GM12892 (cell line): Measurements from ENCODE around the gene CHST8.

Source experiments
- POLR2A ChIP-seq: IDR thresholded peaks from 2 replicates; pipeline ENCODE4 v1.6.1; 2011; ENCODE audit warnings: low read depth, low read length, control low read depth
- POLR2AphosphoS5 ChIP-seq: IDR thresholded peaks from 2 replicates; pipeline ENCODE4 v1.6.1; 2011; ENCODE audit warnings: low read depth, low read length, control low read depth
- TAF1 ChIP-seq: IDR thresholded peaks from 2 replicates; pipeline ENCODE4 v1.6.1; 2011; ENCODE audit warnings: low read depth, mild to moderate bottlenecking, control low read depth, low read length, borderline replicate concordance

DNA sequence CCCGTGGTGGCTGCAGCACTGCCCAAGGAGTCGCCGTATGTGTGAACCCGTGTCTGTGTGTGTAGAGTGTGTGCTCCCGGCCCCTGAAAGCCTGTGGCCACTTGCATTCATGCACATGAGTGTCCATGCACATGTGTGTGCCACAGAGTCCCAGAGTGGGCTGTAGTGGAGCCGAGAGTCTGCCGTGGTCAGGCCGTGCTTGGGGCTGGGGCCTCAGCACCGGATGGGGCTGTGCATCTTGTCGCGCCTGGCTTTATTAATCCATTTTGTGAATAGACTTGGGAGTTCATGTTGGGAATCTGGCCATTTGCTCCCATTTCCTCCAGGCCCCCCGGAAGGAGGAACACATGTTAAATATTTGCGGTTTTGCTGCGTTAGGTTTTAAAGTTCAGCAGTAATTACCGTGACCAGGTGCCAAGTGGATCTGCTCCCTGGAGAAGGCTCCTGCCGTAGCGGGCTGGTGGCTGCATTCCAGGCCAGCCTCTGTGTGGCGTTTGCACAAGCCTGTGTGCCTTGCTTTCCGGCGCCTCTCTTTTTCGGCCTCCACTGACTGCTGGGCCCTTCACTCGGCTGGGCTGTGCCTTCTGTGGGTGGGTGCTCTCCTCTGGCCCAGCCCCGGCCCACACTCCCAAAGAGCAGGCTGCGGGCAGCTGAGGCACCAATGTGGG, 105.7 kb downstream of the CHST8 start:
- TF ChIP-seq POLR2AphosphoS5, result no peak
- TF ChIP-seq POLR2A, result no peak
- no peak for TF ChIP-seq TAF1
